HCT116 (cell line): Measurements from ENCODE around the gene CHADL.

Experiments
- EZH2phosphoT487 ChIP-seq: fragments of 200-600 bp; IDR thresholded peaks from 2 replicates; pipeline ENCODE4 v1.6.1; 2018; ENCODE audit warnings: antibody characterized with exemption, borderline replicate concordance
- JUND ChIP-seq: IDR thresholded peaks from 2 replicates; pipeline ENCODE4 v1.6.1; 2012
- POLR2A ChIP-seq: IDR thresholded peaks from 2 replicates; pipeline ENCODE4 v1.7.0; 2011; ENCODE audit warnings: borderline replicate concordance; ENCODE audit not compliant: insufficient read depth, insufficient read length; ENCODE audit errors: extremely low read depth
- TCF7L2 ChIP-seq: IDR thresholded peaks from 2 replicates; pipeline ENCODE4 v1.7.0; 2011; ENCODE audit warnings: borderline replicate concordance, inconsistent platforms; ENCODE audit not compliant: insufficient read depth, insufficient read length; ENCODE audit errors: extremely low read depth
- YY1 ChIP-seq: IDR thresholded peaks from 2 replicates; pipeline ENCODE4 v1.6.1; 2011; ENCODE audit warnings: low read length, low read depth, moderate library complexity, mild to moderate bottlenecking; ENCODE audit not compliant: insufficient replicate concordance; ENCODE audit errors: extremely low read depth
- TF ChIP-seq, protein P1 (sequence below), 3 experiments: fragments of 200-600 bp in 1 of 3; sonication (generic) in 1 of 3; IDR thresholded peaks in 2 of 3; conservative IDR thresholded peaks in 1 of 3; 2 replicates each; pipeline ENCODE4 v1.5.1; 2012 to 2017; ENCODE audit warnings: low read depth in 2 of 3, low read length in 2 of 3, antibody characterized with exemption in 1 of 3, borderline replicate concordance in 1 of 3, control low read depth in 1 of 3, mild to moderate bottlenecking in 1 of 3, mixed read lengths in 1 of 3, mixed run types in 1 of 3, moderate library complexity in 1 of 3; ENCODE audit not compliant: insufficient read depth in 1 of 3
- TF ChIP-seq, protein P2 (sequence below): IDR thresholded peaks from 2 replicates; pipeline ENCODE4 v1.6.1; 2012; ENCODE audit warnings: low read depth
- TF ChIP-seq, protein P3 (sequence below): IDR thresholded peaks from 2 replicates; pipeline ENCODE4 v1.6.1; 2012

DNA sequence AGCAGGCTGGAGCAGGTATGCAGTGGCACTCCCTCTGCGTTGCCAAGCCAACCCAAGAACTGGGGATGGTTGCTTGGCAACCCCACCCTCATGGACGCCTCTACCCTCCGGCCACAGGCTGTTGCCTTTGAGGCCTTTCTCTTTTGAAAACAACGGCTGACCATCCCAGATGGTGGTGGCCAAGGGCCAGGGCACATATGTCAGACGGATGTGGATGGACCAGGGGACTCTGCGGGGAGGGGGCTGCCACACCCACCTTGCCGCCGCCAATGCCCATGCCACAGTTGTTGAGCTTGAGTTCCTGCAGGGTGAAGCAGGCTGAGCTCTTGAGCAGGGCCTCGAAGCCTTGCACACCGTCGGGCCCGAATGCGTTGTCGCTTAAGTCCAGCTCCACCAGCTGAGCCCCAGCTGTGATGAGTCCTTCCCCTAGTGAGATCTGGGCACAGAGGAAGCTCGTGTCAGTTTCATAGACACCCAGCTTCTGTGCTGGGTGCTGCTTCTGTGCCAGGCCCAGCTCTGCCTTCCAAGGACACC is 23.7 kb upstream of the CHADL start:
- TF ChIP-seq, protein P1, sequence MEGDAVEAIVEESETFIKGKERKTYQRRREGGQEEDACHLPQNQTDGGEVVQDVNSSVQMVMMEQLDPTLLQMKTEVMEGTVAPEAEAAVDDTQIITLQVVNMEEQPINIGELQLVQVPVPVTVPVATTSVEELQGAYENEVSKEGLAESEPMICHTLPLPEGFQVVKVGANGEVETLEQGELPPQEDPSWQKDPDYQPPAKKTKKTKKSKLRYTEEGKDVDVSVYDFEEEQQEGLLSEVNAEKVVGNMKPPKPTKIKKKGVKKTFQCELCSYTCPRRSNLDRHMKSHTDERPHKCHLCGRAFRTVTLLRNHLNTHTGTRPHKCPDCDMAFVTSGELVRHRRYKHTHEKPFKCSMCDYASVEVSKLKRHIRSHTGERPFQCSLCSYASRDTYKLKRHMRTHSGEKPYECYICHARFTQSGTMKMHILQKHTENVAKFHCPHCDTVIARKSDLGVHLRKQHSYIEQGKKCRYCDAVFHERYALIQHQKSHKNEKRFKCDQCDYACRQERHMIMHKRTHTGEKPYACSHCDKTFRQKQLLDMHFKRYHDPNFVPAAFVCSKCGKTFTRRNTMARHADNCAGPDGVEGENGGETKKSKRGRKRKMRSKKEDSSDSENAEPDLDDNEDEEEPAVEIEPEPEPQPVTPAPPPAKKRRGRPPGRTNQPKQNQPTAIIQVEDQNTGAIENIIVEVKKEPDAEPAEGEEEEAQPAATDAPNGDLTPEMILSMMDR (IDR thresholded peaks at IDR 0.05 in 2 of 3, conservative IDR thresholded peaks at IDR 0.05 in 1 of 3; ENCODE audit: borderline replicate concordance in 1 of 3, insufficient read depth in 1 of 3, low read depth in 2 of 3, low read length in 2 of 3), result no peak
- TF ChIP-seq TCF7L2, result no peak
- no peak for TF ChIP-seq POLR2A
- TF ChIP-seq, protein P2, sequence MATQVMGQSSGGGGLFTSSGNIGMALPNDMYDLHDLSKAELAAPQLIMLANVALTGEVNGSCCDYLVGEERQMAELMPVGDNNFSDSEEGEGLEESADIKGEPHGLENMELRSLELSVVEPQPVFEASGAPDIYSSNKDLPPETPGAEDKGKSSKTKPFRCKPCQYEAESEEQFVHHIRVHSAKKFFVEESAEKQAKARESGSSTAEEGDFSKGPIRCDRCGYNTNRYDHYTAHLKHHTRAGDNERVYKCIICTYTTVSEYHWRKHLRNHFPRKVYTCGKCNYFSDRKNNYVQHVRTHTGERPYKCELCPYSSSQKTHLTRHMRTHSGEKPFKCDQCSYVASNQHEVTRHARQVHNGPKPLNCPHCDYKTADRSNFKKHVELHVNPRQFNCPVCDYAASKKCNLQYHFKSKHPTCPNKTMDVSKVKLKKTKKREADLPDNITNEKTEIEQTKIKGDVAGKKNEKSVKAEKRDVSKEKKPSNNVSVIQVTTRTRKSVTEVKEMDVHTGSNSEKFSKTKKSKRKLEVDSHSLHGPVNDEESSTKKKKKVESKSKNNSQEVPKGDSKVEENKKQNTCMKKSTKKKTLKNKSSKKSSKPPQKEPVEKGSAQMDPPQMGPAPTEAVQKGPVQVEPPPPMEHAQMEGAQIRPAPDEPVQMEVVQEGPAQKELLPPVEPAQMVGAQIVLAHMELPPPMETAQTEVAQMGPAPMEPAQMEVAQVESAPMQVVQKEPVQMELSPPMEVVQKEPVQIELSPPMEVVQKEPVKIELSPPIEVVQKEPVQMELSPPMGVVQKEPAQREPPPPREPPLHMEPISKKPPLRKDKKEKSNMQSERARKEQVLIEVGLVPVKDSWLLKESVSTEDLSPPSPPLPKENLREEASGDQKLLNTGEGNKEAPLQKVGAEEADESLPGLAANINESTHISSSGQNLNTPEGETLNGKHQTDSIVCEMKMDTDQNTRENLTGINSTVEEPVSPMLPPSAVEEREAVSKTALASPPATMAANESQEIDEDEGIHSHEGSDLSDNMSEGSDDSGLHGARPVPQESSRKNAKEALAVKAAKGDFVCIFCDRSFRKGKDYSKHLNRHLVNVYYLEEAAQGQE, result no peak
- TF ChIP-seq EZH2phosphoT487, result no peak
- TF ChIP-seq YY1, result no peak
- TF ChIP-seq, protein P3, sequence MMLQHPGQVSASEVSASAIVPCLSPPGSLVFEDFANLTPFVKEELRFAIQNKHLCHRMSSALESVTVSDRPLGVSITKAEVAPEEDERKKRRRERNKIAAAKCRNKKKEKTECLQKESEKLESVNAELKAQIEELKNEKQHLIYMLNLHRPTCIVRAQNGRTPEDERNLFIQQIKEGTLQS, result no peak
- TF ChIP-seq JUND, result no peak
